GM19438 (cell line): Measurements from ENCODE around the gene ARHGEF16.

Experiments
- ATAC-seq: cut with Tn5 transposase; IDR thresholded peaks from one replicate; pipeline ENCODE4 v1.9.1; 2021; ENCODE audit warnings: low read depth; ENCODE audit not compliant: unreplicated experiment

ARHGEF16 gene

GRCh38 chr1:3479511-3480368, 25.3 kb downstream of the ARHGEF16 start:
- ATAC-seq = no peak

- ATAC-seq = no peak
Measured at GRCh38 chr1:3480369-3480719, 25.9 kb downstream of the ARHGEF16 start.

GRCh38 chr1:3481046-3481445, 26.6 kb downstream of the ARHGEF16 start:
- no peak for ATAC-seq

- no peak for ATAC-seq
Measured at GRCh38 chr1:3481836-3482375, 27.4 kb downstream of the ARHGEF16 start.

GRCh38 chr1:3482378-3482849, 27.9 kb downstream of the ARHGEF16 start:
- ATAC-seq = no peak

GRCh38 chr1:3483380-3483779, 28.9 kb downstream of the ARHGEF16 start:
- no peak for ATAC-seq

GRCh38 chr1:3483801-3484444, 29.5 kb downstream of the ARHGEF16 start:
- no peak for ATAC-seq

- no peak for ATAC-seq
Measured at GRCh38 chr1:3485016-3485415, 30.6 kb downstream of the ARHGEF16 start.

- no peak for ATAC-seq
Measured at GRCh38 chr1:3488432-3488831, 34.0 kb downstream of the ARHGEF16 start.

GRCh38 chr1:3490046-3490745, 35.7 kb downstream of the ARHGEF16 start:
- no peak for ATAC-seq

GRCh38 chr1:3491291-3492246, 37.1 kb downstream of the ARHGEF16 start:
- ATAC-seq = no peak

- ATAC-seq = no peak
Measured at GRCh38 chr1:3492545-3493246, 38.2 kb downstream of the ARHGEF16 start.

GRCh38 chr1:3494321-3495308, 40.1 kb downstream of the ARHGEF16 start:
- ATAC-seq = no peak

- ATAC-seq = no peak
Measured at GRCh38 chr1:3495776-3496745, 41.6 kb downstream of the ARHGEF16 start.

- ATAC-seq = no peak
Measured at GRCh38 chr1:3496916-3497315, 42.5 kb downstream of the ARHGEF16 start.

- ATAC-seq = no peak
Measured at GRCh38 chr1:3497521-3497920, 43.1 kb downstream of the ARHGEF16 start.
